K562 (cell line): Measurements from ENCODE around the gene SOX11. TPM values are rescaled to one million over a fixed set of nuclear protein-coding genes. Genes with fewer than 3 reads are reported as not detected.

ENCODE experiments used
- ATAC-seq: fragments of 200-7000 bp; cut with Tn5 transposase; 3 replicates; pipeline ENCODE4 v1.9.1; 2020; ENCODE audit warnings: moderate library complexity
- BruUV-seq: library from RNA; stranded (reverse); fragments of 400-500 nt; replicated peaks from 2 replicates; lab custom pipeline; 2021; lab: Mats Ljungman, UMichigan
- CTCF ChIA-PET: fragments of 300-600 bp; formaldehyde crosslinking; extraction: SDS; loops from one replicate; lab custom pipeline; 2021; ENCODE audit warnings: low intra/inter-chr PET ratio; lab: Yijun Ruan, JAX
- POLR2A ChIA-PET: fragments of 300-600, 350-650 bp; sonication (Branson Sonifier 250); formaldehyde crosslinking; extraction: SDS; loops from one replicate; lab custom pipeline; 2021; ENCODE audit warnings: antibody characterized with exemption, inconsistent platforms; lab: Yijun Ruan, JAX
- DNase-seq, 4 experiments: peaks; one replicate each; pipeline versions ENCODE4 v3.0.0 to v3.0.0-alpha.2; 2011 to 2018; ENCODE audit warnings: low spot score in 3 of 4, mixed read lengths in 3 of 4; ENCODE audit errors: extremely low read depth in 1 of 4
- FAIRE-seq: peaks from 2 replicates; lab custom pipeline; 2011; peaks lifted over from hg19 to GRCh38; lab: Jason Lieb, UNC
- H2AFZ ChIP-seq: 2 replicates; pipeline ENCODE4 v1.6.0; 2011; ENCODE audit warnings: low read depth, low read length, control low read depth, inconsistent platforms
- H3K27ac ChIP-seq: fragments of 200-600 bp; 3 replicates; pipeline ENCODE4 v1.8.0; 2011; ENCODE audit warnings: low read depth, mild to moderate bottlenecking, control low read depth, inconsistent platforms, low read length, moderate library complexity, mixed read lengths; ENCODE audit errors: extremely low read depth
- H3K27me3 ChIP-seq, 2 experiments: fragments of 300-600 bp in 1 of 2; 2 replicates in 1 of 2; 3 replicates in 1 of 2; pipeline versions ENCODE4 v1.6.0 to v1.8.0; 2011; ENCODE audit warnings: inconsistent platforms in 2 of 2, low read length in 2 of 2, mild to moderate bottlenecking in 1 of 2, mixed read lengths in 1 of 2, moderate library complexity in 1 of 2; ENCODE audit not compliant: control insufficient read depth in 2 of 2, insufficient read depth in 2 of 2
- H3K36me3 ChIP-seq: fragments of 300-600 bp; 3 replicates; pipeline ENCODE4 v1.8.0; 2011; ENCODE audit warnings: mild to moderate bottlenecking, low read length, inconsistent platforms; ENCODE audit not compliant: control insufficient read depth, insufficient read depth
- H3K4me1 ChIP-seq, 2 experiments: fragments of 200-600 bp in 1 of 2; replicated peaks in 1 of 2; 2 replicates in 1 of 2; 3 replicates in 1 of 2; pipeline versions ENCODE4 v1.5.1 to v1.8.0; 2011; ENCODE audit warnings: inconsistent platforms in 2 of 2, low read length in 2 of 2, mild to moderate bottlenecking in 1 of 2, mixed read lengths in 1 of 2, moderate library complexity in 1 of 2; ENCODE audit not compliant: control insufficient read depth in 2 of 2, insufficient read depth in 2 of 2
- H3K4me2 ChIP-seq: 2 replicates; pipeline ENCODE4 v1.6.1; 2011; ENCODE audit warnings: low read length, control low read depth, inconsistent platforms, mixed read lengths; ENCODE audit not compliant: insufficient read depth
- H3K4me3 ChIP-seq: fragments of 200-600 bp; sonication (generic), shearing (Covaris generic); 2 replicates; pipeline ENCODE4 v1.5.1; 2016; ENCODE audit warnings: control low read depth, inconsistent platforms
- H3K79me2 ChIP-seq: fragments of 200-600 bp; 3 replicates; pipeline ENCODE4 v1.8.0; 2011; ENCODE audit warnings: low read length, inconsistent platforms; ENCODE audit not compliant: control insufficient read depth, insufficient read depth
- H3K9ac ChIP-seq, 2 experiments: 2 replicates each; pipeline versions ENCODE4 v1.6.0 to v1.6.1; 2011; ENCODE audit warnings: low read depth in 2 of 2, low read length in 2 of 2, control low read depth in 1 of 2, inconsistent platforms in 1 of 2, mild to moderate bottlenecking in 1 of 2, mixed read lengths in 1 of 2; ENCODE audit not compliant: insufficient read depth in 1 of 2
- H3K9me1 ChIP-seq: one replicate; pipeline ENCODE4 v1.6.0; 2011; ENCODE audit warnings: inconsistent platforms, mild to moderate bottlenecking, low read length, moderate library complexity; ENCODE audit not compliant: control insufficient read depth, insufficient read depth
- H3K9me3 ChIP-seq: replicated peaks from 2 replicates; pipeline ENCODE4 v1.5.1; 2011; ENCODE audit warnings: low read depth, low read length, inconsistent platforms; ENCODE audit not compliant: control insufficient read depth, insufficient read depth
- H4K20me1 ChIP-seq: replicated peaks from 2 replicates; pipeline ENCODE4 v1.6.1; 2011; ENCODE audit warnings: low read length, inconsistent platforms, mixed read lengths; ENCODE audit not compliant: control insufficient read depth, insufficient read depth
- CAMTA2 ChIP-seq: fragments of 250-450 bp; sonication (Bioruptor Pico); conservative IDR thresholded peaks from 2 replicates; pipeline ENCODE4 v1.5.1; 2022
- CBFA2T3 ChIP-seq: fragments of 450-650 bp; IDR thresholded peaks from 2 replicates; pipeline ENCODE4 v1.6.1; 2017
- DPF2 ChIP-seq: fragments of 450-650 bp; IDR thresholded peaks from 2 replicates; pipeline ENCODE4 v1.6.1; 2016
- ERF ChIP-seq: fragments of 450-650 bp; formaldehyde crosslinking; IDR thresholded peaks from 2 replicates; pipeline ENCODE4 v1.4.0; 2020; ENCODE audit warnings: mild to moderate bottlenecking, mixed read lengths
- HNRNPL ChIP-seq: fragments of 200-400 bp; formaldehyde crosslinking; IDR thresholded peaks from 2 replicates; pipeline ENCODE4 v1.6.1; 2017; ENCODE audit warnings: low read depth, mild to moderate bottlenecking, low read length
- ILF3 ChIP-seq: fragments of 450-650 bp; IDR thresholded peaks from 2 replicates; pipeline ENCODE4 v1.6.1; 2018; ENCODE audit warnings: antibody characterized with exemption, mild to moderate bottlenecking, moderate library complexity, borderline replicate concordance
- IRF2 ChIP-seq: sonication (generic); formaldehyde crosslinking; IDR thresholded peaks from 2 replicates; pipeline ENCODE4 v1.8.1; 2022; ENCODE audit warnings: mild to moderate bottlenecking, missing genetic modification reagents
- LARP7 ChIP-seq: fragments of 450-650 bp; IDR thresholded peaks from 2 replicates; pipeline ENCODE4 v1.6.1; 2016
- MXI1 ChIP-seq: IDR thresholded peaks from 2 replicates; pipeline ENCODE4 v1.6.1; 2011; ENCODE audit warnings: low read depth, mild to moderate bottlenecking, improper control_type of control experiment, low read length
- NCOA1 ChIP-seq: fragments of 450-650 bp; IDR thresholded peaks from 2 replicates; pipeline ENCODE4 v1.6.1; 2016; ENCODE audit warnings: low read depth
- PHF20 ChIP-seq: fragments of 450-650 bp; IDR thresholded peaks from 2 replicates; pipeline ENCODE4 v1.6.1; 2018; ENCODE audit not compliant: partially characterized antibody
- POLR2AphosphoS5 ChIP-seq: IDR thresholded peaks from 2 replicates; pipeline ENCODE4 v1.6.1; 2011; ENCODE audit warnings: mild to moderate bottlenecking, low read depth, low read length, moderate library complexity; ENCODE audit not compliant: control insufficient read depth, insufficient read depth
- PTBP1 ChIP-seq: fragments of 200-400 bp; formaldehyde crosslinking; IDR thresholded peaks from 2 replicates; pipeline ENCODE4 v1.6.1; 2017; ENCODE audit warnings: low read depth, low read length
- RAD21 ChIP-seq, 2 experiments: fragments of 250-450 bp in 1 of 2; fragments of 450-650 bp in 1 of 2; sonication (Bioruptor Pico) in 1 of 2; formaldehyde crosslinking in 1 of 2; IDR thresholded peaks in 1 of 2; conservative IDR thresholded peaks in 1 of 2; 2 replicates each; pipeline versions ENCODE4 v1.4.0 to v1.8.0; 2020 to 2022; ENCODE audit warnings: mild to moderate bottlenecking in 2 of 2, moderate library complexity in 1 of 2
- SMAD1 ChIP-seq: fragments of 150-350 bp; IDR thresholded peaks from 2 replicates; pipeline ENCODE4 v1.6.1; 2014; ENCODE audit warnings: low read length, low read depth; ENCODE audit not compliant: partially characterized antibody
- SP1 ChIP-seq: sonication (generic); formaldehyde crosslinking; IDR thresholded peaks from 2 replicates; pipeline ENCODE4 v1.8.1; 2022; ENCODE audit warnings: mild to moderate bottlenecking, missing genetic modification reagents
- TARDBP ChIP-seq: fragments of 450-650 bp; IDR thresholded peaks from 2 replicates; pipeline ENCODE4 v1.6.1; 2016
- ZBTB2 ChIP-seq: fragments of 450-650 bp; IDR thresholded peaks from 2 replicates; pipeline ENCODE4 v1.6.1; 2016; ENCODE audit warnings: antibody characterized with exemption
- ZNF518B ChIP-seq: fragments of 250-450 bp; sonication (Bioruptor Pico); IDR thresholded peaks from 2 replicates; pipeline ENCODE4 v1.5.0; 2021; ENCODE audit warnings: mild to moderate bottlenecking, moderate library complexity
- ZNF57 ChIP-seq: fragments of 450-650 bp; formaldehyde crosslinking; IDR thresholded peaks from 2 replicates; pipeline ENCODE4 v1.4.0; 2020; ENCODE audit warnings: mild to moderate bottlenecking, moderate library complexity
- WGBS: fragments of 100-300 bp; shearing (Covaris generic); methylation state at CpG from one replicate; pipeline ENCODE4 v1.1.6; 2016; ENCODE audit warnings: low coverage, mixed read lengths; ENCODE audit not compliant: insufficient coverage; ENCODE audit errors: missing lambda C conversion rate; 5-methylcytosine and 5-hydroxymethylcytosine counted together
- in situ Hi-C: fragments of 300-500 bp; cut with MboI; formaldehyde crosslinking; loops from 4 replicates; pipeline ENCODE4 v1.15.0; 2018; ENCODE audit warnings: inconsistent platforms, mixed read lengths
- intact Hi-C: fragments of 100-400 bp; cut with micrococcal nuclease; formaldehyde crosslinking; loops from 2 replicates; pipeline ENCODE4 v1.14.2; 2022
- polyA plus RNA-seq, 8 experiments: library from polyadenylated mRNA; depleted of rRNA in 4 of 8; stranded (reverse) in 5 of 8; unstranded in 3 of 8; fragments of >200 nt; fragmentation: Nextera tagmentation in 2 of 8; fragmentation: Illumina TruSeq in 1 of 8; extraction: Ambion mirVana in 2 of 8; extraction: Trizol in 1 of 8; gene quantifications; 2 replicates each; pipeline versions ENCODE4 v1.2.1 to v1.2.3, GENCODE V29; 2011 to 2014; ENCODE audit warnings: inconsistent platforms in 1 of 8, missing spikeins in 1 of 8
- total RNA-seq, 7 experiments: library from RNA; depleted of rRNA in 6 of 7; stranded (reverse); fragments of >200 nt in 6 of 7; fragmentation: Illumina TruSeq in 2 of 7; extraction: Trizol in 2 of 7; gene quantifications; 2 replicates each; pipeline versions ENCODE4 v1.2.1 to v1.2.3, GENCODE V29; 2011 to 2021; ENCODE audit warnings: low replicate concordance in 1 of 7

SOX11 gene
- total and polyA plus RNA-seq, 9 of the 15 experiments (the other 6 are each of a cell fraction or from before 2014, with no cell fraction given), result 0.02 TPM; not detected in 8

GRCh38 chr2:5701266-5701665, 9.1 kb downstream of the SOX11 start:
- Histone ChIP-seq H2AFZ (no peak overlapping the region), H3K4me2 (no peak overlapping the region)
- TF ChIP-seq DPF2 (no peak), ZNF57 (CRISPR knock-in tag) (no peak), PHF20 (no peak), ILF3 (no peak), IRF2 (CRISPR knock-in tag) (no peak), SMAD1 (no peak), CBFA2T3 (no peak), HNRNPL (no peak), ZBTB2 (no peak), POLR2AphosphoS5 (no peak), LARP7 (no peak), MXI1 (no peak), ZNF518B (CRISPR knock-in tag) (no peak), ERF (CRISPR knock-in tag) (no peak), NCOA1 (no peak), SP1 (CRISPR knock-in tag) (no peak), PTBP1 (no peak), TARDBP (no peak), RAD21 (CRISPR knock-in tag; conservative IDR thresholded peaks at IDR 0.05 in 1 of 2, IDR thresholded peaks at IDR 0.05 in 1 of 2) (no peak), CAMTA2 (CRISPR knock-in tag) (no peak)
- TF ChIP-seq, all 486 proteins: peak for 0
- BruUV-seq, result no TSS peak
- Histone ChIP-seq H3K9me1 (no peaks in the 10 kb centered on the region), H3K36me3 (no peaks in the 10 kb centered on the region), H3K9me3 (no peaks in the 10 kb centered on the region), H3K4me1 (no peaks in the 10 kb centered on the region), H3K27ac (no peak overlapping the region), H4K20me1 (no peaks in the 10 kb centered on the region), H3K9ac (no peak overlapping the region), H3K27me3 (no peaks in the 10 kb centered on the region), H3K79me2 (no peaks in the 10 kb centered on the region), H3K4me3 (no peak overlapping the region)
- intact Hi-C loops, result no loop called here
- WGBS, result 3% methylated on average over 3 of the region's 3 CpGs
- in situ Hi-C loops, result no loop called here
- DNase-seq (no peak), FAIRE-seq (no peak), ATAC-seq (no peak)
- POLR2A ChIA-PET, result no interaction called here
- CTCF ChIA-PET, result no interaction called here
